Inflammatory macrophage treated with lipopolysaccharide for 1 hour (primary cell): ENCODE measurements around the gene P2RY8.
"Not testable (repeated sequence)": the region's sequence is repeated elsewhere in the genome, so short reads cannot be mapped to it uniquely, and the experiment has no call there.

Experiments
- DNase-seq, 2 donors: peaks; one replicate each; pipeline ENCODE4 v3.0.0-alpha.2; 2020 to 2022

The P2RY8 gene

DNA sequence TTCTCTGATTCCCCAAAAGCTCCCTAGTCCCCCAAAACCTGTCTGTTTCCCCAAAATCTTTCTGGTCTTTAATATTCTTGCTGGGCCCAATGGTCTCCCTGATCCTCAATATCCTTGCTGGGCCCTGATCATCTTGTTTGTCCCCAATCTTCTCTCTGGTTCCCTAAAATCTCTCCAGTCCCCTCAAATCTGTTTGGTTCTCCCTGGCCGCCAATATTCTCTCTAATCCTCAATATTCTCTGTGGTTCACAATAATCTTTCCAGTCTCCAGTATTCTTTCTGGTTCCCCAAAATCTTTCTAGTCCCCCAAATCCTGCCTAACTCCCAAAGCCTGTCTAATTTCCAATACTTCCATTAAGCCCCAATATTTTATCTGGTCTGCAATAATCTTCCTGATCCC is 18.5 kb downstream of the P2RY8 start:
- no peak for DNase-seq

DNA sequence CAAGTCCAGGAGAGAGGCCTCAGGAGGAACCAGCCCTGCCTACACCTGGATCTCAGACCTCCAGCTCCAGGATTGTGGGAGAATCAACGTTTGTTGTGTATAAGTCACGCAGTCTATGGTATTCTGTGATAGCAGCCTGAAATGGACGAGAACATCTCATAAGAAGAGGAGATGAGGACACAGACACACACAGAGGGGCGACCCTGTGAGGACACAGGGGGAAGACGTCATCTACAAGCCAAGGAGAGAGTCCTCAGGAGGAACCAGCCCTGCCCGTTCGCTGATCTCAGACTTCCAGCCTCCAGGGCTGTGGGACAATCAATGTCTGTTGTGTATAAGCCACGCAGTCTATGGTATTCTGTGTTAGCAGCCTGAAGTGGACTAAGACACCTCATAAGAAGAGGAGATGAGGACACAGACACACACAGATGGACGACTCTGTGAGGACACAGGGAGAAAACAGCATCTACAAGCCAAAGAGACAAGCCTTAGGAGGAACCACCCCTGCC is 20.3 kb downstream of the P2RY8 start:
- DNase-seq, result no peak

DNA sequence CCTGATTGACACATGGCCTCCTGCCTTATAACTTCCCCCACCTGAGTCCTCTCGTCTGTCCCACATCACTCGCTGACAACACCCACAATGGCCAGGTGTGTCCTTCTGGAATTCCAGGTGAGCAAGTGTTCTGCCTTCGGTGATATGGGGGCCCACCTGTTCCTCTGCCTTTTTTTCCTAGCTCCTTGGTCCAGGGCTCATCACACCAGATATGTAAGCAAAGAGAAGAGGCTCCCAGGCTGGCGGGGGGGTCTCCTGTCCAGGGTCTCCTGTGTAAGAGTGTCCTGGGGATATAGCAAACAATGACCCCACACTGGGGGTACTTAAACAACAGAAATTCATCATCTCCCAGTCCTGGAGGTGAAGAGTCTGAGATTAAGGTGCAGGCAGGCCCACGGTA is 25.2 kb downstream of the P2RY8 start:
- DNase-seq, result no peak

DNA sequence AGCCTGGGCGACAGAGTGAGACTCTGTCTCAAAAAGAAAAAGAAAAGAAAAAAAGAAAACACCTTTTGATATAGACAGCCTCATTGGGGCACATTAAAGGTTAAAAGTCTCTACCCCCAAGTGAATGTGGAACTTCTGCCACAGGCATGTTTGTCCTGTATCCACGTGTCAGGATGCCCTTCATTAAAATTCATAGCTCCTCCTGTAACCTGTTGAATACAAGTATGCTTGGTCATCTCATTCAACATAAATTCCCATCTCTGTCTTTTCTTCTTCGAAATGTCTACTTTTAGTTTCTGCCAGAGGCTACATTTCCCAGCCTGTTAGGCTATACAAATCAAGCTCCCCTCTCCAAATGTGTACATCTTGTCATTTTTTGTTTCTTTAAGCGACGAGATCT is 25.8 kb downstream of the P2RY8 start:
- DNase-seq, result no peak

DNA sequence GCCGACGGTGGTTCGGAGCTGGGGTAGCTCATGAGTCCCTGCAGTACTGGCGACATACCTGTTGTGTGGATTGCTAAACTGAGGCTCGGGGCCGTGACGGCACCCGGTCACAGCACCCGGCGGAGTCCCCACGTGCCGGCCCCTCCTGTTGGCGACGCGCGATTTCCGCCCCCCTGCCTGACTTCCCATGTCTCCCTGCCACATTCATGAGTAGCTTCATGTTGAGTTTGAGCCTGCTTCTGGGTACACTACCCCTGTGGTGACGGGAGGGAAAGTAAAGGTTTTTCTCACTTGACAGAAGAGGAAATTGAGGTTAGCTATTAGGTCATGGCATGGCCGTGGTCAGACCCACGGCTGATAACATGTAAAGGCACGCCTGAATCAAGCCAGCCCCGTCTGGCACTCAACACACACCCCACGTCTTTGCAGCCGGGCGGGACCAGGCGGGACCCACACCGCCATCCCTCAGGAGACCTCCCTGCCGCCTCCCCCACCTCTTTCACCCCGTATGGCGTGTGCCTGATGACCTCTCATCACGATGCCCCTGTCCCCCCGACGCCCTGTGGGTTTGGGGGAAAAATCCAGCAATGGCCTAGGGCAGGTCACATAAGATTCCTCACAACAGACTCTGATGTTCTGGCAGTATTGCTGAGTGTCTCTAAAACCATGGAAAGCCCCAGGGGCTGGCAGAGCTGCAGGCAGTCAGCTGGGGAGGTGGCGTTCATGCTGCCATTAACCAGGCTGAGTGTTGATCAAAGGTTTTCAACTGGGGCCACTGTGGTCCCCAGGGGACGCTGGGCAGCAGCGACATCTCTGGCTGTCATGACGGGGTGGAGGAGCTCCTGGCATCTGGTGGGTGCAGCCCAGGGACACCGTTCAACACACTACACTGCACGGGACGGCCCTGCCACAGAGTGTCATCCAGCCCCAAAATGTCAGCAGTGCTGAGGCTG is 29.2 kb downstream of the P2RY8 start:
- DNase-seq, result peak; percentile 63 to 67

DNA sequence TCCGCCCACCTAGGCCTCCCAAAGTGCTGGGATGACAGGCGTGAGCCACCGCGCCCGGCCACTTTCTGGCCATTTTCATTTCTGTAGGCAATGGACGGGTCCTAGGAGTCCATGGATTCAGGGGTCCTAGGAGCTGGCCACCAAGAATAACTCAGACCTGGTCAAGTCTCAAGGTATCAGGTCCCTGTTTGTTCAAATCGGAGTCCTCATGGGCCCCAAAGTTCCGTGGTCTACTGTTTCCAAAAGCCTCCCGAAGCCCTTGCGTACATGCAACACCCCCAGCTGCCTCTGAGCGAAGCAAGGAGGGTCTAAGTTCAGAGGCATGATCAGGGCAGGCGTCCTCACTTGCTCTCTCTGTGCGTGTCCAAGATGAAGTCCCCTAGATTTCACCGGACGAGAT is 30.1 kb downstream of the P2RY8 start:
- DNase-seq, result no peak

DNA sequence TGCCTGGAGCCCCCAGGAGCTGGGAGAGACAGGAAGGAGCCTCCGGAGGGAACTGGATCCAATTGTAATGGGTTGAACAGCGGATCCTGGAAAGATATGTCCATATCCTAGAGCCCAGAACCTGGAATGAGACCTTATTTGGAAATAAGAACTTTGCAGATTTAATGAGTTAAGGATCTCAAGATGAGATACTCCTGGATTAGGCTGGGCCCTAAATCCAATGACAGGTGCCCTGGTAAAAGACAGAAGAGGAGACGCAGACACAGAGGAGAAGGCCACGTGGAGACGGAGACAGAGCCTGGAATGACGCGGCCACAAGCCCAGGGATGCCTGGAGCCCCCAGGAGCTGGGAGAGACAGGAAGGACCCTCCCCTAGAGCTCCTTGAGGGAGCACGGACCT is 34.1 kb downstream of the P2RY8 start:
- DNase-seq, result no peak

DNA sequence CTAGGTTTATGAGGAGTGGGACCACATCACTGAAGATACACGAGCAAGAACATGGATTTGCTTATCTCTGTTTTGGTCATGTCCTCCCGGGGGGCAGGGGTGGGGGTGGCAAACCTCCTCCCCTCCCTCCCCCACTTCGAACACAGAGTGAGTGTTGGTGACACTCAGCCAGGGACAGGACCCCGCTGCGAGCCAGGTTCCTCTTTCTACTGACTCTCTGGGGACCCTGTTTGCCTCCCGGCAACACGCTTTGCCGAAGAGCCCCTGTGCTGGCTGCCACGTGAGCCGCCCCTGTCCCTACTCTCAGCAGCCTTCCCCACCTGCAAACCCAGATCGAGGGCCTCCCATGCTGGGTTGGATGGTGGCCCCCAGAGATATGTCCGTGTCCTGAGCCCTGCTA is 34.7 kb downstream of the P2RY8 start:
- no peak for DNase-seq

DNA sequence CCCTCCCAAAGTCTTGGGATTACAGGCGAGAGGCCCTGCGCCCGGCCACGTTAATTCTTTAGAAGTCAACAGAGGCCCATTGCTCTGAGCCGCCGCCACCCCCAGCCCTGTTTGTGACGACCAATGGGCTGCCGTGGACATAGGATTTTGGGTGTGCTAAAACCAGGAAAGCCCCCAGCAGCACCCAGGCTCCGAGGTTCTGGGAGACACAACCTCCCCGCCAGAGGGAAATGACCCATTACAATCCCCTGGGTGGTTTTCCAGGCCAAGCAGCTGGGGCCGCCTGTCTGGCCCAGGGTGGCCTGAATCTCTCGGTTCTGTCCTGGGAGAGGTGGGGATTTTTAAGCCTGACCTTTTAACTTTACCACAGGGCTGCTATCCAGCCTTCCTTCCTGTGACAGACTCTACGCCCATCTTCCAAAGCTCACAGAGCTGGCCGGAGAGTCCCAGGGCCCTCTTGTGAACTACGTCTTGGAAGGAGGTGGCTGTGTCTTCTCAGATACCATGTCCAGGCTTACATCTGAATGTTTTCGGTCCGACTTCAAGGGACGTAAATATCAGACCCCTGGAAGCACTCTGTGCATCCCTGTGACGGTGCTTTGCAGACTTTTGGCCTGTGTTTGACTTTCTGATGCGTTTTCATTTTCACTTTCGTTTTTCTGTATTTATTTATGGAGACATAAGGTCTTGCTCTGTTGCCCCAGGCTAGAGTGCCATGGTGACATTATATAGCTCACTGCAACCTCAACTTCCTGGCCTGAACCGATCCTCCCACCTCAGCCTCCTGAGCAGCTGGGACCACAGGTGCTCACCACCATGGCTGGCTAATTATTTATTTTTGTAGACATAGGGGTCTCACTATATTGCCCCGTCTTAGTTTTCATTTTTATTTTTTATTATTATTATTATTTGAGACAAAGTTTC is 36.0 kb downstream of the P2RY8 start:
- peak in 1 of 2 donors; percentile 29 for DNase-seq

DNA sequence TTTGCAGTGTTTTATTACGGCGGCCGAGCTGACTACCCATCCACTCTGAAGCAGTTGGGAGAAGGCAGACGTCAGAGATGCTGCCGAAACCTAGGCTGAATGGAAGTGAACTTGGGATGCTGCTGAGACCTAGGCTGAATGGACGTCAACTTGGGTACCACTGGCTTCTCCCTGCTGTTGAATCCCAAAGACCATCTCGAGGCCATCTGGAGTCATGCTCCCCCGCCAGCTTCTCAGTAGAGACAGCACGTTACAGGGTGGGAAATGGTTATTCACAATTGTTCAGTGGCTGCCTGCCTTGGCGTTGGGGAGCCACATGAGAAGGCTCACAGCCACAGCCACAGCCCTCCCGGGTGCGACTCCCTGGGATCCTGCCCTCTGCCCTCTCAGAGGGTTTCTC is 40.9 kb downstream of the P2RY8 start:
- no peak for DNase-seq

DNA sequence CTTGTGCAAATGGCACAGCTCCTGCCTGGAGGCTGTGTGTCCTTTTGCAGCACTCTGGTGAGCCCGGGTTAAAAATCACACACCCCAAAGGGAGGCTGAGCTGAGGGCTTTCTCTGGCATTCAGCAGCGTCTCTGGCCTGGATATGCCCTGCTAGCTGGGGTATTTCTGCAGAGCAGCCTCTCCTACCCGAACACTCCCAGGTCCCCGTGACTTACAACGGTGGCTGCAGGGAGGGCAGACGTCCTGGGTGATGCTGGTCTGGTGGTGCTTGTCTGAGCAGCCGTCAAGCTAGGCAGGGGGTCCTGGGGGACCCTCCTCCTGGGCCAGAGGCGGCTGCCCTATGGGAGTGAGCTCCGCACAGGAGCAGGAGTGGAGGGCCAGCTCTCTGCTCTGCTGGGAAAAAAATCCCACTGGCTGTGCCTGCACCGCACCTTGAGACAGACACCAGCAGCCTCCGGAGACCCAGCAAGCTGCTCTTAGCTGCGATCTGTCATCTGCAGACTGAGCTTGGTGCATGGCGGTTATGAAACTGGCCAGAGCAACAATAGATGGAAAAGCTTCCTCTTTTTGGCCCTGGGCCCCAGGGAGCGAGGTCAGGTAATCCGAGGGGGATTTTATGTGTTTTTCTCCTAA is 43.0 kb downstream of the P2RY8 start:
- peak; percentile 61 to 68 for DNase-seq

DNA sequence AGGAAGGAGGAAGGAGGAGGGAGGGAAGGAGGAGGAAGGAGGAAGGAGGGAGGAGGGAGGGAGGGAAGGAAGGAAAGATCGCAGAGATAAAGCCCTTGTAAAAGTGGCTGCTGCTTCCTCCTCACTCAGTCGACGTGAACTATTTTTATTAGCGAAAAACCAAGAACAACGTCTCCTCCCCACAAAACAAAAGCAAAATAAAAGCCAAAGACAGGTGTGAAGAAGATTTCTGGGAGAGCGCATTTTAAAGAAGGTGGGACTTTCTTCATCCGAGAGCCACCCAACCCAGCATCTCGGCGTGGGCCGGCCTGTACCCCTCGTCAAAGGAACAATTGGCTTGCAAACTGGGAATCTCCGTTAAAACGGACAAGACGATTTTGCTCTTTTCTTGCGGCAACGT is 43.6 kb downstream of the P2RY8 start:
- no peak for DNase-seq

DNA sequence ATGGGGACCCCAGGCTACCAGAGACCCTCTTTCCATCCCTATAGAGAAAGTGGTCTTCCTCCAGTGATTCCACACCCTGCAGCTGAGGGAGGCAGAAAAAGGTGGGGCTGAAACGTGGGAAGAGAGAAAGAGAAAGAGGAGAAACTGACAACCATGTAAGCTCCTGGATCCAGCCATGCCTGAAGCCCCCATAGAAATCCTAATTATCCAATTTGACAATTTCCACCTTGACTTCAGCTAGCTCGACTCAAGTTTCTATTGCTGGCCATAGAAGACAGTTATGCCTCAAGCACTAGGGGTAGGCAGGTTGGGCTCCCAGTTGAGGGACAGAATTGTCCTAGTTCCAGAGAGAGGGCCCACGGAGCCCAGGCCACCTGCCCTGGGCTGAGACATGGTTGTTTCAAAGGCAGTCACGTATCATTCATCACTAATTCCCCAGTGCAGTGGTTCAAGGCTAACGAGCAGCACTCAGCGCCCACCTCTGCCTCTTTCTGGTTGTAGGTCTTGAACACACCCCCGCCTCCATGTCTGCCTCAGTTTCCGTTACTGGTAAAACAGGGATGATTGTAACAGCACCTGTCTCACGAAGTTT is 44.5 kb downstream of the P2RY8 start:
- no peak for DNase-seq

DNA sequence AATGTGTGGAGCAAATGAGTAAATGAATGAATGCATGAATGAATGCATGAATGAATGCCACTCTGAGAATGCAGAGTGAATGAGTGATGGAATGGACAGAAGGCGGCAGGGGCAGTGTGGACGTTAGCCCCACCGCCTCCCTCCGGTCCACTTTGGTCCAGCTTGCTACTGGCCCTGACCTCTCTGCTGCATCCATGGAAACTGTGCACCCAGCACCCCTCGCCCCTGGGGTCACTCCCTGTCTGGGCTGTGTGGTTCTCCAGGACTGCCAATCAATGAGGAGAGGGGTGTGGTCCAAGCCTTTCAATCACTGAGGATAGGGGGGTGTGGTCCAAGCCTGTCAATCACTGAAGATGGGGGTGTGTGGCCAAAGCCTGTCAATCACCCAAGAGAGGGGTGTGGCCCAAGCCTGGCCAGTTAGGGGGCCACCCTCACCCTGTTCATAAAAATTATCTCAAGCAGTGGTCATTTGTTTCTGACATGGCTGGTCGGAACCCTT is 45.1 kb downstream of the P2RY8 start:
- DNase-seq, result peak; percentile 42 to 48

DNA sequence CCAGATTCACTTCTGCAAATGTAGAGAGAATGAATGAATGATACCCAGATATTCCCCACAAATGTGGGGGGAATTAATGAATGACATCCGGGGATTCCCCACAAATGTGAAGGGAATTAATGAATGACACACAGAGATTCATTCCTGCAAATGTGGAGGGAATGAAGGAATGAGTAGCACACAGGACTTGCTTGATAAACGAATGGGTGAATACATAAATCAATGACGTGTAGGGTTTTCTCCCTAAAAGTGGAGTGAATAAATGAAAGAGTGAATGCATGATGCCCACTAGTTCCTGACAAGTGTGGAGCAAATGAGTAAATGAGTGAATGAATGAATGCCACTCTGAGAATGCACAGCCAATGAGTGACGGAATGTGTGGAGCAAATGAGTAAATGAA is 45.7 kb downstream of the P2RY8 start:
- DNase-seq, result not testable (repeated sequence)

DNA sequence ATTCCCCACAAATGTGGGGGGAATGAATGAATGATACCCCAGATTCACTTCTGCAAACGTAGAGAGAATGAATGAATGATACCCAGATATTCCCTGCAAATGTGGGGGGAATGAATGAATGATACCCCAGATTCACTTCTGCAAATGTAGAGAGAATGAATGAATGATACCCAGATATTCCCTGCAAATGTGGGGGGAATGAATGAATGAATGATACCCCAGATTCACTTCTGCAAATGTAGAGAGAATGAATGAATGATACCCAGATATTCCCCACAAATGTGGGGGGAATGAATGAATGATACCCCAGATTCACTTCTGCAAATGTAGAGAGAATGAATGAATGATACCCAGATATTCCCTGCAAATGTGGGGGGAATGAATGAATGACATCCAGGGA is 46.3 kb downstream of the P2RY8 start:
- not testable (repeated sequence) for DNase-seq

DNA sequence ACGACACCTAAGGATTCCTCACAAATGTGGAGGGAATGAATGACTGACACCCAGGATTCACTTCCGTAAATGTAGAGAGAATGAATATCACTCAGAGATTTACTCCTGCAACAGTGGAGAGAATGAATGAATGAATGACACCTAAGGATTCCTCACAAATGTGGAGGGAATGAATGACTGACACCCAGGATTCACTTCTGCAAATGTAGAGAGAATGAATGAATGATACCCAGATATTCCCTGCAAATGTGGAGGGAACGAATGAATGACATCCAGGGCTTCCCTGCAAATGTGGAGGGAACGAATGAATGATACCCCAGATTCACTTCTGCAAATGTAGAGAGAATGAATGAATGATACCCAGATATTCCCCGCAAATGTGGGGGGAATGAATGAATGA is 47.6 kb downstream of the P2RY8 start:
- not testable (repeated sequence) for DNase-seq

DNA sequence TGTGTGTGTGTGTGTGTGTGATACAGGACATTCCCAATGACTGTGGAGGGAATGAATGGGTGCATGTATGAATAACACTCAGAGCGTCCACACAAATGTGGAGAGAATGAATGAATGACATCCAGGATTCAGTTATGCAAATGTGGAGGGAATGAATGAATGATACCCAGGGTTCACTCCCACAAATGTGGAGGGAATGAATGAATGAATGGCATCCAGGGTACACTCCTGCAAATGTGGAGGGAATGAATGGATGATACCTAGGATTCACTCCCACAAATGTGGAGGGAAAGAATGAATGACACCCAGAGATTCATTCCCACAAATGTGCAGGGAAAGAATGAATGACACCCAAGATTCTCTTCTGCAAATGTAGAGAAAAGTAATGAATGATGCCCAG is 48.2 kb downstream of the P2RY8 start:
- no peak for DNase-seq

DNA sequence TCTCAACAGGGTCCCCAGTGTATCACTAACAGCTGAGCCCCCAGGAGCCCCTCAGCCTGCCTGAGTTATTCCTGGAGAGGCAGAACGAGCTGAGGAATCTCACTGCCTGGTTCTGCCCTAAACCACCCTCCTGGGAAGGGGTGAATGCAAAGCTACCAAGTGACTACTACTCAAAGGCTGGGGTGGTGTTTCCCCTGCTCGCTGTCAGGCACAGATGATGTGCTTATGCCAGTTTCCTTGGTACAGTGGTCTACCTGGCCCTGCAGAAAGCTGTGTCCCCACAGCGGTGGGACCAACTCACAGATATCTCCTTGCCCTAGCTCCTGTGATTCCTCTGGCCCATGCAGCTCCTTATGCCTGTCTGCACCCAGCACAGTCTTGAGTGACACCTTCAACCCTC is 48.8 kb downstream of the P2RY8 start:
- DNase-seq, result no peak

DNA sequence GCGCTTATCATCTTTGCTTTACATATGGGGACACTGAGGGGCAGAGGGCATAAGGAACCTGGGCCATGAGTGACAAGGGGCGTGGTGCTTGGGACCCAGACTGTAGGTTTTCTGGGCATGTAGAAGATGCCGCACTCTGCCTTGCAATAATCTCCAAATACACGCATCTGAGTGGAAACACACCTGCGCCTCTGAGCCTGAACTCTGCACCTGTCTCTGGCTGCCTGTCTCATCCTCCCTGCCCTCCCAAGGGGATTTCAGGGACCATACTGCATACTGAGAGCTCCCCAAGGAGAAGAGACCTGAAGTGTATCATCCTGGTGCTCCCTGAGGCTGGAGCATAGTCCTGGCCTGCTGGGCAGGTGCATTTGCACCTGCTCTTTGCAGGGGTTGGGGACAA is 49.6 kb downstream of the P2RY8 start:
- DNase-seq, result no peak

DNA sequence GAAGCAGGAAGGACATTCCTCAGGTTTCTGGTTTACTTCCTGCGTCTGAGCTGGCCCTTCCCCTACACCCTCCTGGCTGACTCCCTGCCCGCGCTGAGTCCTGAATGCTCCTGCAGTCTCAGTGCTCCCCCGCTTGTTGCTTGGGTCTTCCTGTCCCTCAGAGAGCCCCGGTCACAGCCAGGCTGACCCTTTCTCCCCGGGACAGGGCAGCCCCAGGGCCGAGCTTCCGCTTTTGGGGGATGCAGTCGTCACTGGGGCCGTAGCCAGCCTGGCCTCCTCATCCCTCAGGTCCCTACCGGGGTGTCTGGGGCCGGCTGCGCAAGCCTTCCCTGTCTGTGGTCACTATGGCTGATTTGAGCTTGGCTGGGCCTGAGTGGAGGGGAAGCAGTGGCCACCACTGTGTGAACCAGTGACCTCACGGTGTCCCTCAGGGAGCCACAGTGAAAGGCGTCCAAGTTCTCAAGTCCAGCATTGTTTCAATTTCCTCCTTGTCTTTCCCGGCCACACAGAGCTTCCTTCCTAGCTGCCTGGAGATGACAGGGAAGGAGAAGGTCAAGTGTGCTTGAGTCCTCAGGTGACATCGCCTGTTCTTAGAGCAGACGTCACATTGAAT is 50.1 kb downstream of the P2RY8 start:
- no peak for DNase-seq

DNA sequence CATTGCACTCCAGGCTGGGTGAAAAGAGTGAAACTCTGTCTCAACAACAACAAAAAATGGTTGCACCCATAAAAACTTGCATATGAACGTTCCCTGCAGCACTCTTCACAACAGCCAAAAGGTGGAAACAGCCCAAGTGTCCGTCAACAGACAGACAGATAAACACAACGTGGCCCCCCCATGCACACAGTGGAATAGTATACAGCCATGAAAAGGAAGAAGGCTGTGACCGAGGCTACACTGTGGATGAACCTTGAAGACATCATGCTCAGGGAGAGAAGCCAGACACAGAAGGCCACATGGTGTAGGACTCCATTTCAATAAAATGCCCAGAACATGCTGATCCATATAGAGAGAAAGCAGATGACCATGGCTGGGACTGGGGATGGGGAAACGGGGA is 50.8 kb downstream of the P2RY8 start:
- DNase-seq, result no peak
